Mammary epithelial cell (primary cell): ENCODE results near the gene PPP1R27.
A peak's percentile ranks its signal among the peaks of the same experiment; 100 is the strongest.

Experiments used
- EZH2 ChIP-seq: IDR thresholded peaks from 2 replicates; pipeline ENCODE4 v1.6.1; 2012; ENCODE audit warnings: low read length, inconsistent platforms, borderline replicate concordance
- TF ChIP-seq, protein P1 (sequence below), 2 donors: IDR thresholded peaks in 1 of 2; conservative IDR thresholded peaks in 1 of 2; 2 replicates each; pipeline ENCODE4 v1.5.1; 2011 to 2012; ENCODE audit warnings: inconsistent platforms in 2 of 2, low read length in 2 of 2, mild to moderate bottlenecking in 2 of 2, control low read depth in 1 of 2, low read depth in 1 of 2; ENCODE audit not compliant: insufficient read depth in 1 of 2; ENCODE audit errors: extremely low read depth in 1 of 2

DNA sequence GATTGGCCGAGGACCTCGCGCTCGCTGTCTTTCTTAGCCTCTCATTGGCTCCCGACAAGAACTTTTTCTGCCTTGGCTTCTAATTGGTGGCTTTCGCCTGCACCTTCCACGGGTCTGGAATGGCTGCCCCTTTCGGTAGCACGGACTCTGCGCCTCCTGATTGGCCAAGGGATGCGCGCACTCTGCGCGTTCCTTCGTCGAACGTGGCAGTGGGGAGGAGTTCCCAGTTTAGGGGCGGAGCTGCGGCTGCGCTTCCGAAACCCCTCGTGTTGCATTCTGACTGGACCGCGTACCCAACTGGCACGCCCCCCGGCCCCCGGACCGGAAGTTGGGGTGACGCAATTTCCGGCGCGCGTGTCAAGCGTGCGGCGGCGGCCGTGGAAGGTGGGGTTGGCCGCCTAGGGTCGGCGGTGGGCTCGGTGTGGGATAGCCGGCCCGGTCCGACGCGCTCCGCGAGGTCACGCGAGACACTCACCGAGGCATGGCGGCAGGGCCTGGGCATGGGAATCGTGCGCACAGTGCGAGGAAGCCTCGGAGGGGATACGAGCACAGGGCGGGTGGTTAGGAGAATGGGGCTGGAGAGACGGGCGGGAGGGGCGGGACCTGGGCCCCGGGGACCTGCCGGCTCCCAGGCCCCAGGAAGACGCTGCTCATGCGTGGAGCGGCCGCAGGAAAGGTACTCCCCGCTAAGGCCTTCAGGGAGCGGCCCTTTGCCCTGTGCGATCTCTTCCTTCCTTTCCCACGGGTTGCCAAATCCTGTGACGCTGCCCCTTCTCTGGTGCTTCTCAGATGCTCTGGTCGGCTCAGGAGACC lies 26.1 kb upstream of the PPP1R27 start:
- TF ChIP-seq, protein P1, sequence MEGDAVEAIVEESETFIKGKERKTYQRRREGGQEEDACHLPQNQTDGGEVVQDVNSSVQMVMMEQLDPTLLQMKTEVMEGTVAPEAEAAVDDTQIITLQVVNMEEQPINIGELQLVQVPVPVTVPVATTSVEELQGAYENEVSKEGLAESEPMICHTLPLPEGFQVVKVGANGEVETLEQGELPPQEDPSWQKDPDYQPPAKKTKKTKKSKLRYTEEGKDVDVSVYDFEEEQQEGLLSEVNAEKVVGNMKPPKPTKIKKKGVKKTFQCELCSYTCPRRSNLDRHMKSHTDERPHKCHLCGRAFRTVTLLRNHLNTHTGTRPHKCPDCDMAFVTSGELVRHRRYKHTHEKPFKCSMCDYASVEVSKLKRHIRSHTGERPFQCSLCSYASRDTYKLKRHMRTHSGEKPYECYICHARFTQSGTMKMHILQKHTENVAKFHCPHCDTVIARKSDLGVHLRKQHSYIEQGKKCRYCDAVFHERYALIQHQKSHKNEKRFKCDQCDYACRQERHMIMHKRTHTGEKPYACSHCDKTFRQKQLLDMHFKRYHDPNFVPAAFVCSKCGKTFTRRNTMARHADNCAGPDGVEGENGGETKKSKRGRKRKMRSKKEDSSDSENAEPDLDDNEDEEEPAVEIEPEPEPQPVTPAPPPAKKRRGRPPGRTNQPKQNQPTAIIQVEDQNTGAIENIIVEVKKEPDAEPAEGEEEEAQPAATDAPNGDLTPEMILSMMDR (conservative IDR thresholded peaks at IDR 0.05 in 1 of 2, IDR thresholded peaks at IDR 0.05 in 1 of 2; ENCODE audit: extremely low read depth in 1 of 2, insufficient read depth in 1 of 2, low read depth in 1 of 2, low read length in 2 of 2): no peak
- TF ChIP-seq EZH2: peak; percentile 99
